Epithelial cell of proximal tubule (primary cell): Measurements from ENCODE around the gene ALPG. TPM values are rescaled to one million over a fixed set of nuclear protein-coding genes. Genes with fewer than 3 reads are reported as not detected.

Experiments
- DNase-seq: peaks from one replicate; pipeline ENCODE4 v3.0.0-alpha.2; 2011; ENCODE audit warnings: low read depth
- H3K4me3 ChIP-seq: 2 replicates; pipeline ENCODE4 v1.5.1; 2011; ENCODE audit warnings: low read depth, mild to moderate bottlenecking, low read length
- CTCF ChIP-seq: conservative IDR thresholded peaks from 2 replicates; pipeline ENCODE4 v1.5.1; 2012; ENCODE audit warnings: low read depth, mild to moderate bottlenecking, low read length
- total RNA-seq: library from RNA; depleted of rRNA; stranded (reverse); fragments of >200 nt; gene quantifications from 2 replicates; pipeline ENCODE4 v1.2.3, GENCODE V29; 2015

The ALPG gene
- total RNA-seq, 1 donor from 2014 or later = not detected

GRCh38 chr2:232410238-232410900, 3.7 kb downstream of the ALPG start:
- no peak overlapping the region for H3K4me3 ChIP-seq
- no peak for DNase-seq
- no peak for TF ChIP-seq CTCF

GRCh38 chr2:232411901-232412629, 5.4 kb downstream of the ALPG start:
- TF ChIP-seq CTCF = no peak
- no peak for DNase-seq
- H3K4me3 ChIP-seq = no peak overlapping the region

- H3K4me3 ChIP-seq = no peak overlapping the region
- no peak for TF ChIP-seq CTCF
- no peak for DNase-seq
Observed at GRCh38 chr2:232412986-232413385, 6.3 kb downstream of the ALPG start.

GRCh38 chr2:232415138-232415690, 8.6 kb downstream of the ALPG start:
- no peak for TF ChIP-seq CTCF
- no peak overlapping the region for H3K4me3 ChIP-seq

GRCh38 chr2:232415736-232416520, 9.3 kb downstream of the ALPG start:
- DNase-seq = no peak
- no peak overlapping the region for H3K4me3 ChIP-seq
- no peak for TF ChIP-seq CTCF

More at GRCh38 chr2:232415138-232415690, 8.6 kb downstream of the ALPG start:
- DNase-seq = no peak

- no peak for TF ChIP-seq CTCF
- DNase-seq = no peak
- H3K4me3 ChIP-seq = no peak overlapping the region
Observed at GRCh38 chr2:232416521-232417470, 10.2 kb downstream of the ALPG start.
